HPDE6-E6E7 (cell line): ENCODE results near the gene KCNIP1.

Experiments
- DNase-seq: peaks from one replicate; pipeline ENCODE4 v3.0.0; 2011; ENCODE audit warnings: missing footprints; ENCODE audit errors: extremely low spot score

KCNIP1 gene

GRCh38 chr5:170781946-170782345 lies 278.1 kb downstream of the KCNIP1 start:
- no peak for DNase-seq

- no peak for DNase-seq
These were observed 278.6 kb downstream of the KCNIP1 start for GRCh38 chr5:170782438-170782837.

GRCh38 chr5:170783498-170784247 lies 279.9 kb downstream of the KCNIP1 start, which contains the start of gene GABRP:
Gene GABRP, plus strand, starts transcription at chr5:170783725. Its CDS starts 4,891 bp downstream, at chr5:170788616.
- no peak for DNase-seq

- no peak for DNase-seq
These were observed 281.6 kb downstream of the KCNIP1 start for GRCh38 chr5:170785416-170785815.
